ENCODE data around the gene CD36. TPM values are rescaled to one million over a fixed set of nuclear protein-coding genes. Genes with fewer than 3 reads are reported as not detected.

The CD36 gene
- total RNA-seq, 2 donors from 2014 or later: 8.7 to 26.5 TPM

- no peak for DNase-seq
- intact Hi-C loops (cut with DNase I): loop anchor here (5.0 kb wide), 2 partner anchors 758 to 773 kb away; no protein-coding TSS in a partner anchor
Observed at GRCh38 chr7:80699045-80699638, 60.7 kb downstream of the CD36 start.

GRCh38 chr7:80699721-80700256 lies 61.3 kb downstream of the CD36 start:
- no peaks in the 10 kb centered on the region for H3K36me3 ChIP-seq
- H3K9me3 ChIP-seq: no peaks in the 10 kb centered on the region
- intact Hi-C loops (cut with DNase I): loop anchor here (5.0 to 10.0 kb wide), 3 partner anchors 215 to 773 kb away; partner anchors contain the start of gene SEMA3C
- no peaks in the 10 kb centered on the region for H3K4me1 ChIP-seq
- no peaks in the 10 kb centered on the region for H3K27me3 ChIP-seq
- TF ChIP-seq CTCF (IDR thresholded peaks at IDR 0.05): no peak
- no peak for DNase-seq
- H3K4me3 ChIP-seq: no peak overlapping the region
- no peak overlapping the region for H3K9ac ChIP-seq (ENCODE audit: low read depth in 2 of 2, low read length in 2 of 2)
- H3K27ac ChIP-seq: no peak overlapping the region

More at GRCh38 chr7:80699045-80699638, 60.7 kb downstream of the CD36 start:
- peak; percentile 51 for TF ChIP-seq CTCF (IDR thresholded peaks at IDR 0.05)
- Histone ChIP-seq H3K4me1 (no peaks in the 10 kb centered on the region), H3K9me3 (no peaks in the 10 kb centered on the region), H3K36me3 (no peaks in the 10 kb centered on the region), H3K9ac (ENCODE audit: low read depth in 2 of 2, low read length in 2 of 2) (no peak overlapping the region), H3K27me3 (no peaks in the 10 kb centered on the region), H3K27ac (no peak overlapping the region), H3K4me3 (no peak overlapping the region)

GRCh38 chr7:80703272-80703671 lies 64.8 kb downstream of the CD36 start:
- TF ChIP-seq CTCF (IDR thresholded peaks at IDR 0.05): no peak
- DNase-seq: no peak
- no peaks in the 10 kb centered on the region for H3K27me3 ChIP-seq
- H3K9me3 ChIP-seq: no peaks in the 10 kb centered on the region
- H3K9ac ChIP-seq (ENCODE audit: low read depth in 2 of 2, low read length in 2 of 2): no peak overlapping the region
- no peak overlapping the region for H3K4me3 ChIP-seq
- no peaks in the 10 kb centered on the region for H3K36me3 ChIP-seq
- no peak overlapping the region for H3K27ac ChIP-seq
- H3K4me1 ChIP-seq: no peaks in the 10 kb centered on the region
- intact Hi-C loops (cut with DNase I): loop anchor here (10.0 kb wide), 1 partner anchor 212 kb away; the partner anchor contains the start of gene SEMA3C

- Histone ChIP-seq H3K27ac (no peak overlapping the region), H3K36me3 (no peaks in the 10 kb centered on the region), H3K4me1 (no peaks in the 10 kb centered on the region), H3K9me3 (no peaks in the 10 kb centered on the region), H3K9ac (ENCODE audit: low read depth in 2 of 2, low read length in 2 of 2) (no peak overlapping the region), H3K4me3 (no peak overlapping the region), H3K27me3 (no peaks in the 10 kb centered on the region)
- intact Hi-C loops (cut with DNase I): loop anchor here (10.0 kb wide), 1 partner anchor 210 kb away; the partner anchor contains the start of gene SEMA3C
- no peak for DNase-seq
- TF ChIP-seq CTCF (IDR thresholded peaks at IDR 0.05): no peak
Observed at GRCh38 chr7:80705130-80705781, 66.8 kb downstream of the CD36 start.

- Histone ChIP-seq H3K4me1 (no peaks in the 10 kb centered on the region), H3K4me3 (no peak overlapping the region), H3K9me3 (no peaks in the 10 kb centered on the region), H3K27ac (no peak overlapping the region), H3K27me3 (no peaks in the 10 kb centered on the region), H3K9ac (ENCODE audit: low read depth in 2 of 2, low read length in 2 of 2) (no peak overlapping the region), H3K36me3 (no peaks in the 10 kb centered on the region)
- no peak for DNase-seq
- no peak for TF ChIP-seq CTCF (IDR thresholded peaks at IDR 0.05)
- intact Hi-C loops (cut with DNase I): loop anchor here (10.0 kb wide), 1 partner anchor 207 kb away; the partner anchor contains the start of gene SEMA3C
Observed at GRCh38 chr7:80707318-80707717, 68.9 kb downstream of the CD36 start.

Data from colonic mucosa (tissue), 4 donors.